HEK293 (cell line): ENCODE data around the gene LAMA5.

Experiments
- CTCF ChIA-PET: fragments of 350-600 bp; formaldehyde crosslinking; extraction: SDS; loops from one replicate; lab custom pipeline; 2021; ENCODE audit warnings: antibody characterized with exemption; lab: Yijun Ruan, JAX
- POLR2A ChIA-PET: fragments of 300-600 bp; formaldehyde crosslinking; extraction: SDS; loops from one replicate; lab custom pipeline; 2020; ENCODE audit warnings: antibody characterized with exemption, inconsistent platforms; lab: Yijun Ruan, JAX
- H3K27ac ChIP-seq: fragments of 200-500 bp; sonication (Bioruptor generic); 2 replicates; pipeline ENCODE4 v1.5.1; 2014; ENCODE audit warnings: low read depth, low read length, control low read depth, inconsistent platforms; ENCODE audit errors: extremely low read depth
- H3K36me3 ChIP-seq, 2 experiments: fragments of 200-500 bp in 1 of 2; sonication (Bioruptor generic) in 1 of 2; 1 replicate in 1 of 2; 2 replicates in 1 of 2; pipeline ENCODE4 v1.5.1; 2014 to 2017; ENCODE audit warnings: inconsistent platforms in 2 of 2, low read length in 2 of 2; ENCODE audit not compliant: control insufficient read depth in 2 of 2, insufficient read depth in 1 of 2
- H3K4me1 ChIP-seq: fragments of 200-500 bp; sonication (Bioruptor generic); 2 replicates; pipeline ENCODE4 v1.5.1; 2014; ENCODE audit warnings: mild to moderate bottlenecking, low read length, inconsistent platforms; ENCODE audit not compliant: control insufficient read depth, insufficient read depth
- H3K4me3 ChIP-seq: 2 replicates; pipeline ENCODE4 v1.5.1; 2011; ENCODE audit warnings: low read depth, mild to moderate bottlenecking, control low read depth, low read length, moderate library complexity
- H3K9me3 ChIP-seq: fragments of 200-500 bp; sonication (Bioruptor generic); 2 replicates; pipeline ENCODE4 v1.5.1; 2014; ENCODE audit warnings: low read depth, low read length, inconsistent platforms; ENCODE audit not compliant: control insufficient read depth, insufficient read depth
- GLI2 ChIP-seq: fragments of 450-650 bp; formaldehyde crosslinking; IDR thresholded peaks from 2 replicates; pipeline ENCODE4; 2017; ENCODE audit warnings: missing biosample characterization, missing genetic modification characterization, low read depth, borderline replicate concordance
- KLF1 ChIP-seq: fragments of 450-650 bp; formaldehyde crosslinking; IDR thresholded peaks from 2 replicates; pipeline ENCODE4 v1.5.1; 2016; ENCODE audit warnings: missing biosample characterization, missing genetic modification characterization
- KLF16 ChIP-seq: fragments of 450-650 bp; formaldehyde crosslinking; IDR thresholded peaks from 2 replicates; pipeline ENCODE4 v1.5.1; 2017; ENCODE audit warnings: missing biosample characterization, missing genetic modification characterization
- OVOL3 ChIP-seq: fragments of 450-650 bp; formaldehyde crosslinking; IDR thresholded peaks from 2 replicates; pipeline ENCODE4 v1.5.1; 2016; ENCODE audit warnings: missing biosample characterization, missing genetic modification characterization
- RBAK ChIP-seq: fragments of 450-650 bp; formaldehyde crosslinking; IDR thresholded peaks from 2 replicates; pipeline ENCODE4 v1.5.1; 2016; ENCODE audit warnings: missing biosample characterization, missing genetic modification characterization
- REPIN1 ChIP-seq: fragments of 450-650 bp; formaldehyde crosslinking; IDR thresholded peaks from 2 replicates; pipeline ENCODE4 v1.5.1; 2017; ENCODE audit warnings: missing biosample characterization, missing genetic modification characterization, low read depth
- SP7 ChIP-seq: fragments of 450-650 bp; formaldehyde crosslinking; IDR thresholded peaks from 2 replicates; pipeline ENCODE4 v1.5.1; 2016; ENCODE audit warnings: missing biosample characterization, missing genetic modification characterization
- WT1 ChIP-seq: fragments of 450-650 bp; formaldehyde crosslinking; IDR thresholded peaks from 2 replicates; pipeline ENCODE4 v1.5.1; 2016; ENCODE audit warnings: missing biosample characterization, missing genetic modification characterization
- ZBTB1 ChIP-seq: fragments of 450-650 bp; formaldehyde crosslinking; IDR thresholded peaks from 2 replicates; pipeline ENCODE4 v1.5.1; 2016; ENCODE audit warnings: missing biosample characterization, missing genetic modification characterization
- ZEB2 ChIP-seq: fragments of 450-650 bp; formaldehyde crosslinking; IDR thresholded peaks from 2 replicates; pipeline ENCODE4 v1.5.1; 2016; ENCODE audit warnings: missing biosample characterization, missing genetic modification characterization
- ZNF138 ChIP-seq: fragments of 450-650 bp; formaldehyde crosslinking; IDR thresholded peaks from 2 replicates; pipeline ENCODE4 v1.5.1; 2016; ENCODE audit warnings: missing biosample characterization, missing genetic modification characterization, borderline replicate concordance
- ZNF146 ChIP-seq: fragments of 450-650 bp; formaldehyde crosslinking; IDR thresholded peaks from 2 replicates; pipeline ENCODE4 v1.5.1; 2016; ENCODE audit warnings: missing biosample characterization, missing genetic modification characterization
- ZNF174 ChIP-seq: fragments of 450-650 bp; formaldehyde crosslinking; IDR thresholded peaks from 2 replicates; pipeline ENCODE4 v1.5.0; 2017; ENCODE audit warnings: missing biosample characterization, mild to moderate bottlenecking, missing genetic modification characterization
- ZNF184 ChIP-seq: fragments of 450-650 bp; IDR thresholded peaks from 2 replicates; pipeline ENCODE4 v1.5.1; 2018; ENCODE audit warnings: missing biosample characterization, mild to moderate bottlenecking, missing genetic modification characterization
- ZNF266 ChIP-seq: fragments of 450-650 bp; formaldehyde crosslinking; IDR thresholded peaks from 2 replicates; pipeline ENCODE4 v1.5.1; 2016; ENCODE audit warnings: missing biosample characterization, missing genetic modification characterization, low read depth
- ZNF416 ChIP-seq: fragments of 450-650 bp; formaldehyde crosslinking; IDR thresholded peaks from 2 replicates; pipeline ENCODE4 v1.5.1; 2016; ENCODE audit warnings: missing biosample characterization, missing genetic modification characterization
- ZNF433 ChIP-seq: fragments of 450-650 bp; formaldehyde crosslinking; IDR thresholded peaks from 2 replicates; pipeline ENCODE4 v1.5.1; 2016; ENCODE audit warnings: missing biosample characterization, missing genetic modification characterization, low read depth
- ZNF530 ChIP-seq: fragments of 450-650 bp; formaldehyde crosslinking; IDR thresholded peaks from 2 replicates; pipeline ENCODE4 v1.5.1; 2016; ENCODE audit warnings: low read depth, missing biosample characterization, missing genetic modification characterization
- ZNF660 ChIP-seq: fragments of 450-650 bp; IDR thresholded peaks from 2 replicates; pipeline ENCODE4 v1.5.1; 2018; ENCODE audit warnings: missing biosample characterization, mild to moderate bottlenecking, missing genetic modification characterization
- ZNF670 ChIP-seq: fragments of 450-650 bp; formaldehyde crosslinking; IDR thresholded peaks from 2 replicates; pipeline ENCODE4 v1.5.1; 2016; ENCODE audit warnings: missing biosample characterization, missing genetic modification characterization, low read depth
- ZSCAN23 ChIP-seq: fragments of 450-650 bp; formaldehyde crosslinking; IDR thresholded peaks from 2 replicates; pipeline ENCODE4 v1.5.1; 2016; ENCODE audit warnings: missing biosample characterization, missing genetic modification characterization
- TF ChIP-seq, protein P1 (sequence below): fragments of 450-650 bp; formaldehyde crosslinking; IDR thresholded peaks from 2 replicates; pipeline ENCODE4 v1.5.1; 2016; ENCODE audit warnings: missing biosample characterization, missing genetic modification characterization
- TF ChIP-seq, protein P2 (sequence below): fragments of 450-650 bp; formaldehyde crosslinking; IDR thresholded peaks from 2 replicates; pipeline ENCODE4 v1.5.1; 2016; ENCODE audit warnings: missing biosample characterization, missing genetic modification characterization
- TF ChIP-seq, protein P3 (sequence below): fragments of 450-650 bp; formaldehyde crosslinking; IDR thresholded peaks from 2 replicates; pipeline ENCODE4 v1.5.1; 2016; ENCODE audit warnings: missing biosample characterization, missing genetic modification characterization

The LAMA5 gene

DNA sequence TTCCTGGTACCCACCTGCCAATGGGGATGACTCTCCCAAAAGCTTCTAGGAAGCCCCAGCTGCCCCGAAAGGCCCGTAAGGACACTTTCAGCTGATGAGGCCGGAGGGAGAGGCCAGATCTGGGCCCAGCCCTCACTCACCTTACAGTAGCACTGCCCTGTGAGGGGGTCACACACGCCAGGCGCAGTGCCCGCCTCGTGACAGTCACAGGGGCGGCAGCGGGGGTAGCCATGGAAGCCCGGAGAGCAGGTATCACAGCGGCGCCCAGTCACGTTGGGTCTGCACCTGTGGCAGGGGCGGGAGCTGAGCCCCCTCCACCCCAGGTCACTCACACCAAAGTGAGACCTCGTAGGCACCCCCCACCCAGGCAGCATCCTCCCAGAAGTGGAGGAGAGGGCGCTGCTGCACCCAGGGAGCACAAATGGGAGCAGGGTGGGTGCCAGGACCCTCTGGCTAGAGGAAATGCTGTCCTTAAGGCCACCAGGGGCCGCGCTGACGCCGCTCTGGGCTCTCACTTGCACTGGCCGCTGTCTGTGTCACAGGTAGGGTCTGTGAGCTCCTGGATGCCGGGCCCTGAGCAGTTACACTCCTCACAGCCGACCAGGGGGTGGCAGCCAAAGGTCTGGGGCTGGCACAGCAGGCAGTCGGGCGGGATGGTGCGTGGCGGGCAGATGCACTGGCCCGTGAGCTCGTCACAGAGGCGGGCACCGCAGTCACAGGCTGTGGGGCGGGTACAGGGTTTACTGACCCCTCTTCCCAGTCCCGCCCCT is 39.2 kb downstream of the LAMA5 start:
- CTCF ChIA-PET: interaction anchor here (0.6 to 1.2 kb wide), 2 partner anchors 9 to 55 kb away, joined by 3 to 6 read pairs; no protein-coding TSS in a partner anchor
- Histone ChIP-seq H3K27ac (no peak overlapping the region), H3K36me3 (peaks cover 0 to 94% of the 10 kb centered on the region in 2 experiments; a peak in 2 of 3 replicates), H3K9me3 (no peaks in the 10 kb centered on the region), H3K4me1 (no peaks in the 10 kb centered on the region), H3K4me3 (no peak overlapping the region)
- POLR2A ChIA-PET: no interaction called here
- no peak for TF ChIP-seq RBAK (tag by site-specific recombination)
- TF ChIP-seq ZNF174: no peak
- TF ChIP-seq ZBTB1: no peak
- no peak for TF ChIP-seq ZNF670 (tag by site-specific recombination)
- no peak for TF ChIP-seq ZNF146 (tag by site-specific recombination)
- TF ChIP-seq GLI2 (tag by site-specific recombination): no peak
- no peak for TF ChIP-seq ZNF530
- no peak for TF ChIP-seq ZNF138 (tag by site-specific recombination)
- no peak for TF ChIP-seq ZNF416 (tag by site-specific recombination)
- TF ChIP-seq, protein P1, sequence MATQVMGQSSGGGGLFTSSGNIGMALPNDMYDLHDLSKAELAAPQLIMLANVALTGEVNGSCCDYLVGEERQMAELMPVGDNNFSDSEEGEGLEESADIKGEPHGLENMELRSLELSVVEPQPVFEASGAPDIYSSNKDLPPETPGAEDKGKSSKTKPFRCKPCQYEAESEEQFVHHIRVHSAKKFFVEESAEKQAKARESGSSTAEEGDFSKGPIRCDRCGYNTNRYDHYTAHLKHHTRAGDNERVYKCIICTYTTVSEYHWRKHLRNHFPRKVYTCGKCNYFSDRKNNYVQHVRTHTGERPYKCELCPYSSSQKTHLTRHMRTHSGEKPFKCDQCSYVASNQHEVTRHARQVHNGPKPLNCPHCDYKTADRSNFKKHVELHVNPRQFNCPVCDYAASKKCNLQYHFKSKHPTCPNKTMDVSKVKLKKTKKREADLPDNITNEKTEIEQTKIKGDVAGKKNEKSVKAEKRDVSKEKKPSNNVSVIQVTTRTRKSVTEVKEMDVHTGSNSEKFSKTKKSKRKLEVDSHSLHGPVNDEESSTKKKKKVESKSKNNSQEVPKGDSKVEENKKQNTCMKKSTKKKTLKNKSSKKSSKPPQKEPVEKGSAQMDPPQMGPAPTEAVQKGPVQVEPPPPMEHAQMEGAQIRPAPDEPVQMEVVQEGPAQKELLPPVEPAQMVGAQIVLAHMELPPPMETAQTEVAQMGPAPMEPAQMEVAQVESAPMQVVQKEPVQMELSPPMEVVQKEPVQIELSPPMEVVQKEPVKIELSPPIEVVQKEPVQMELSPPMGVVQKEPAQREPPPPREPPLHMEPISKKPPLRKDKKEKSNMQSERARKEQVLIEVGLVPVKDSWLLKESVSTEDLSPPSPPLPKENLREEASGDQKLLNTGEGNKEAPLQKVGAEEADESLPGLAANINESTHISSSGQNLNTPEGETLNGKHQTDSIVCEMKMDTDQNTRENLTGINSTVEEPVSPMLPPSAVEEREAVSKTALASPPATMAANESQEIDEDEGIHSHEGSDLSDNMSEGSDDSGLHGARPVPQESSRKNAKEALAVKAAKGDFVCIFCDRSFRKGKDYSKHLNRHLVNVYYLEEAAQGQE: no peak
- no peak for TF ChIP-seq ZNF266
- TF ChIP-seq KLF1 (tag by site-specific recombination): no peak
- TF ChIP-seq ZNF184 (tag by site-specific recombination): no peak
- TF ChIP-seq, protein P2, sequence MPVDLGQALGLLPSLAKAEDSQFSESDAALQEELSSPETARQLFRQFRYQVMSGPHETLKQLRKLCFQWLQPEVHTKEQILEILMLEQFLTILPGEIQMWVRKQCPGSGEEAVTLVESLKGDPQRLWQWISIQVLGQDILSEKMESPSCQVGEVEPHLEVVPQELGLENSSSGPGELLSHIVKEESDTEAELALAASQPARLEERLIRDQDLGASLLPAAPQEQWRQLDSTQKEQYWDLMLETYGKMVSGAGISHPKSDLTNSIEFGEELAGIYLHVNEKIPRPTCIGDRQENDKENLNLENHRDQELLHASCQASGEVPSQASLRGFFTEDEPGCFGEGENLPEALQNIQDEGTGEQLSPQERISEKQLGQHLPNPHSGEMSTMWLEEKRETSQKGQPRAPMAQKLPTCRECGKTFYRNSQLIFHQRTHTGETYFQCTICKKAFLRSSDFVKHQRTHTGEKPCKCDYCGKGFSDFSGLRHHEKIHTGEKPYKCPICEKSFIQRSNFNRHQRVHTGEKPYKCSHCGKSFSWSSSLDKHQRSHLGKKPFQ (tag by site-specific recombination): no peak
- TF ChIP-seq ZNF660 (tag by site-specific recombination): no peak
- TF ChIP-seq ZSCAN23: no peak
- no peak for TF ChIP-seq REPIN1

DNA sequence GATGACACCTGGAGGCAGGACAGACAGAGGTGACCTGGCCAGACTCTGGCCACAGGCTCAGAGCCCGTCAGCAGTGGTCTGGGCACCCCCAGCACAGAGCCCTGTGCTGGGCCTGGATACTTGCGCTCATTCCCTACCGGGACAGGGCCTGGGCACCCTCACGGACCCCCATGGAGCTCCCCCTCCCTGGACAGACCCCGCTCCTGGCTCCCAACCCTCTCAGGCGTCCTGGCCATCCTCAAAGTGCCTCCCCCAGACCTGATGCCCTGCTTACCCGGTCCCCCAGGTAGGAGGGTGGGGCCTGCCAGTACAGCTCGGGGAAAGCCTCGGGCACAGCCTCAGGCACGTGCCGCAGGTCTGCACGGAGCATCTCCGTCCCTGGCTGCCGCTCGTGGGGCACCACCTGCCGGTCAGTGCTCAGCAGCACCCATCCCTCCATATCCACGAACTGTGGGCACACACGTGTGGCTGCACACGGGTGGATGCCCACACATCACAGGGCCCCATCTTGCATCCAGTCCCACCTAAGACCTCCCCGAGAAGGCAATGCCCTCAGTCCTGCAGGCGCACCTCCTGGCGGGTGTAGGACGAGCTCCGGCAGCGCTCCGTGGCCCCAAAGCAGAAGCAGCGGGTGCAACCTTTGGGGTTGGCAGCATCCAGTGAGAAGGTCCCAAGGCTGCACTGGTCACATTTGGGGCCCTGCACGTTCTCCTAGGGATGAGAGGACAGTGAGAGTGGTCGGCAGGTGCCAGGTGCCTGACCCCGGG is 40.0 kb downstream of the LAMA5 start:
- ChIA-PET CTCF (interaction anchor here (0.6 kb wide), 1 partner anchor 8 kb away, joined by 3 read pairs; no protein-coding TSS in a partner anchor), POLR2A (no interaction called here)
- Histone ChIP-seq H3K4me1 (no peaks in the 10 kb centered on the region), H3K9me3 (no peaks in the 10 kb centered on the region), H3K4me3 (no peak overlapping the region), H3K36me3 (peaks cover 0 to 88% of the 10 kb centered on the region in 2 experiments; a peak in 2 of 3 replicates), H3K27ac (no peak overlapping the region)
- TF ChIP-seq OVOL3 (no peak), KLF16 (tag by site-specific recombination) (no peak), SP7 (tag by site-specific recombination) (no peak), WT1 (tag by site-specific recombination) (no peak), ZNF433 (no peak), ZEB2 (tag by site-specific recombination) (no peak)
- TF ChIP-seq, protein P3, sequence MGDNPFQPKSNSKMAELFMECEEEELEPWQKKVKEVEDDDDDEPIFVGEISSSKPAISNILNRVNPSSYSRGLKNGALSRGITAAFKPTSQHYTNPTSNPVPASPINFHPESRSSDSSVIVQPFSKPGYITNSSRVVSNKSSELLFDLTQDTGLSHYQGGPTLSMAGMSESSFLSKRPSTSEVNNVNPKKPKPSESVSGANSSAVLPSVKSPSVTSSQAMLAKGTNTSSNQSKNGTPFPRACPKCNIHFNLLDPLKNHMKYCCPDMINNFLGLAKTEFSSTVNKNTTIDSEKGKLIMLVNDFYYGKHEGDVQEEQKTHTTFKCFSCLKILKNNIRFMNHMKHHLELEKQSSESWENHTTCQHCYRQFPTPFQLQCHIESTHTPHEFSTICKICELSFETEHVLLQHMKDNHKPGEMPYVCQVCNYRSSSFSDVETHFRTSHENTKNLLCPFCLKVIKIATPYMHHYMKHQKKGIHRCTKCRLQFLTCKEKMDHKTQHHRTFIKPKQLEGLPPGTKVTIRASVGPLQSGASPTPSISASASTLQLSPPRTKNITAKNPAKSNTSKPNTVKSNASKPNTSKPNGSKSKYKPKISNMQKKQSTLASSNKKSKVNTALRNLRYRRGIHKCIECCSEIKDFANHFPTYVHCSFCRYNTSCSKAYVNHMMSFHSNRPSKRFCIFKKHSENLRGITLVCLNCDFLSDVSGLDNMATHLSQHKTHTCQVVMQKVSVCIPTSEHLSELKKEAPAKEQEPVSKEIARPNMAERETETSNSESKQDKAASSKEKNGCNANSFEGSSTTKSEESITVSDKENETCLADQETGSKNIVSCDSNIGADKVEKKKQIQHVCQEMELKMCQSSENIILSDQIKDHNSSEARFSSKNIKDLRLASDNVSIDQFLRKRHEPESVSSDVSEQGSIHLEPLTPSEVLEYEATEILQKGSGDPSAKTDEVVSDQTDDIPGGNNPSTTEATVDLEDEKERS (tag by site-specific recombination): no peak
